Activated T-cell treated with anti-CD3 and anti-CD28 coated beads for 4 hours (primary cell): ENCODE data around the gene ZDHHC8.

Experiments used
- DNase-seq: peaks from one replicate; pipeline ENCODE4 v3.0.0-alpha.2; 2020

The ZDHHC8 gene, protein sequence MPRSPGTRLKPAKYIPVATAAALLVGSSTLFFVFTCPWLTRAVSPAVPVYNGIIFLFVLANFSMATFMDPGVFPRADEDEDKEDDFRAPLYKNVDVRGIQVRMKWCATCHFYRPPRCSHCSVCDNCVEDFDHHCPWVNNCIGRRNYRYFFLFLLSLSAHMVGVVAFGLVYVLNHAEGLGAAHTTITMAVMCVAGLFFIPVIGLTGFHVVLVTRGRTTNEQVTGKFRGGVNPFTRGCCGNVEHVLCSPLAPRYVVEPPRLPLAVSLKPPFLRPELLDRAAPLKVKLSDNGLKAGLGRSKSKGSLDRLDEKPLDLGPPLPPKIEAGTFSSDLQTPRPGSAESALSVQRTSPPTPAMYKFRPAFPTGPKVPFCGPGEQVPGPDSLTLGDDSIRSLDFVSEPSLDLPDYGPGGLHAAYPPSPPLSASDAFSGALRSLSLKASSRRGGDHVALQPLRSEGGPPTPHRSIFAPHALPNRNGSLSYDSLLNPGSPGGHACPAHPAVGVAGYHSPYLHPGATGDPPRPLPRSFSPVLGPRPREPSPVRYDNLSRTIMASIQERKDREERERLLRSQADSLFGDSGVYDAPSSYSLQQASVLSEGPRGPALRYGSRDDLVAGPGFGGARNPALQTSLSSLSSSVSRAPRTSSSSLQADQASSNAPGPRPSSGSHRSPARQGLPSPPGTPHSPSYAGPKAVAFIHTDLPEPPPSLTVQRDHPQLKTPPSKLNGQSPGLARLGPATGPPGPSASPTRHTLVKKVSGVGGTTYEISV

GRCh38 chr22:20131597-20131858, at the start of gene ZDHHC8:
Gene ZDHHC8 (plus strand): TSS chr22:20131804. CDS start chr22:20131948, 144 bp downstream.
- DNase-seq = peak; percentile 33

DNA sequence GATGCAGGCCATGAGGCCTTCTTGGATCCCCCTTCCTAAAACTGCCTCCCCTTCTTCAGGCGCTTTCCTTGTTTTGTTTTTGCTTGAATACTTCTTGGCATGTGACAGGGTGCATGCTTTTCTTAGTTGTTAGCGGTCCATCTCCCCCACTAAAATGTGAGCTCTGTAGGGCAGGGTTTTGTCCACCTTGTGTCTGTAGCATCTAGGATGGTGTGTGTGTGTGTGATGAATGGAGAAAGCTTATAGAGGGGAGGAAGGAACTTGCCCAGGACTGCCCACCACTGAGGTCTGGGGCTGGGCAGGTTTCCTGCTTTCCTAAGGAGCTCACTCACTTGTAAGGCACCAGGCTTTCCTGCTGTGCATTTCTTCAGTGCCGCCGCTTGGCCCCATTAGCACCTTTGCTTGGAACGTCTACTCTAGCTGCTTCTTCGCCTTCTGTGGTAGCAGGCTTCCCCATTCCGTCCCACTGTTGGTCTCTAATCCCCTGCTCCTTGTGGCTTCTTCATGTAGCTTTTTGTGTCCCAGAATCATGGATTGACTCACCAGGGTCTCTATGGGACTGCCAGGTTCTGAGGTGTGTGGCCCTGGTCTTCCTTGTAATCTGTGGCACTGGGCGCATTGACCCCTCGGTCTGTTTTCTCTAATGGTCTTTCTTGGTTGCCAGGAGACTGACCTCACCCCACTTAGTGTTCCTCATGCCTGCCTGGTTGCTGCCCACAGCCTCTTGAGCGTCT, 48.3 kb upstream of the ZDHHC8 start:
- no peak for DNase-seq

DNA sequence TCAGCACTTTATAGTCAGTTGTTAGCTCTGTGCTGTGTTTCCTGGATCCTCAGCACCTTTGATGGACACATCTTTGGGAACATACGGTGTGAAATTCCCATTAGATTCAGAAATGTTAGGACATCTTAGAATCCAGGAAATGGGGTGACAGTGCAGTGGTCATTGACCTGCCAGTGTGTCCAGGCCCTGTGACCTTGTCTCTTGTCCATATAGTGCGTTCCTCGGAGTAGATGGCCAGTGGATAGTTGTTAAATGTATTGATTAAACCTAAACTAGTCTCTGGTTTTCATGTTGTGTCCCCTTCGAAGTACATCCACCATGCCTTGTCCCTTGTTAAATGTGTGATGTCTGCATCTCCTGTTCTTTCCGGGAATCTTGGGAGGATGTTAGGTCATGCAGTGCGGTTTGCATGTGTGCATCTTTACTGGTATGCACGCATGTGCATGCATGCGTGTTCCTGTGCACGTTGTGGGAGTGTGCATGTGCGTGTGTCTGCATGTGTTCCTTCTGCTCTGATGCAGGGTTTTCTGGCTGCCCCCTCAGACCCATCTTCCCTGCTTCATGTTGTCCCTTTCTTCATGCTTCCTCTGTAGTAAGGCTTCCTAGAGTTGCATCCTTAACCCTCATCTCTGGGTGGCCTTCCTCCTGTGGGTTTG, 47.6 kb upstream of the ZDHHC8 start:
- DNase-seq = no peak

- DNase-seq = no peak
Observed at GRCh38 chr22:20084547-20085413, 46.8 kb upstream of the ZDHHC8 start.

DNA sequence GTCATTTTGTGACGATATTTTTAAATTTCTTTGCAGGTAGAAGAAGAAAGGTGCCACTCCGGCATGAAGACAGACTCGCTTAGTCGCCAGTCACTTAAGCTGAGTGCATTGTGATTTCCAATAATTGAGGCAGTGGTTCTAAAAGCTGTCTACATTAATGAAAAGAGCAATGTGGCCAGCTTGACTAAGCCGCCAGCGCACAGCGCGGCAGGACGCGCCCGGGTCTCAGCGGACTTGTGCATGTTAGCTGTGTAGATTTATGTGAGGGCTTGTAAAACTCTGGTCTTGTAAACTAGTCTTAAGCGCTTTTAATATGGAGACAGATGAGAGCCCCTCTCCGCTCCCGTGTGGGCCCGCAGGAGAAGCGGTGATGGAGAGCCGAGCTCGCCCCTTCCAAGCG, 46.0 kb upstream of the ZDHHC8 start:
- no peak for DNase-seq

GRCh38 chr22:20086101-20086599, 45.5 kb upstream of the ZDHHC8 start:
- DNase-seq = no peak

- no peak for DNase-seq
Observed at GRCh38 chr22:20086763-20087162, 44.8 kb upstream of the ZDHHC8 start.

DNA sequence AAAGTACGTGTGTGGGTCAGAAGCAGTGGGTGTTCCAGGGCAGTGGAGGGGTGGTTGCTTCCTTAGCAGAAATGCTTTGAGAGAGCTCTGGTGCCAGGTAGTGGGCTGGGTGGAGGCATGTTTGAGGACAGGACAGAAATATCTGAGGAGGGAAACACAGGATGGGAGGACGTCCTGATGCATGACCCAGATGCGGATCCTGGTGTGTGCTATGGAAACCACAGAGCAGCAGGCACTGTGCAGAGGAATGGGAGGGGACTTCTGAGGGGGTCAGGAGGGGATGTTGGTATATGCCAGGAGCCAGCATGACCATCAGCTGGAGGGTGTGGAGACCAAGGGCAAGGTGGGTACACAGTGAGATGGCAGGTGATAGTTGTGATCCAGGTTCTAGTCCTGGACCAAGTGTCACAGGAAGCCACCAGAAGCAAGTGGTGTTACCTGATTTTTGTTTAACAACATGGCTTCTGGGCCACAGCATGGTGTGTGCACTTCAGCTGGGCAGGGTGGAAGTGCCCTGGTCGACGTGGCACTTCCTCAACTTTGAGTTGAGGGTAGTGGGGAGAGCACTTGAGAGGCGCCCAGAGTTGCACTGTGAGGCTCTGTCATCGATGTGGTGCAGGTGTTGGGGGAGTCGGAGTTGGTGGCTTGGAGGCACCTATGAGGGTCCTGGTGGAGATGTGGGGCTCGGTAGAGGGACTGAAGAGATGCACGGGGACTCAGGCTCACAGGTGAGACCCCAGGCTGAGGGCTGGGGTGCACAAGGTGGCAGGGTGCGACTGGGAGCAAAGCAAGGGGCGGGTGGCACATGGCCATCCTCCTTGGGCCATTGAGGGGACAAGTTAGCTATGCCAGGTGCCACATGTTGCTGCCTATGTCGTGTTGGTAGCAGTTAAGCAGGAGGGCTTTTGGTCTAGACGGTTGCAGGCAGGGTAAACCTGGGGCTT, 44.0 kb upstream of the ZDHHC8 start:
- DNase-seq = no peak

DNA sequence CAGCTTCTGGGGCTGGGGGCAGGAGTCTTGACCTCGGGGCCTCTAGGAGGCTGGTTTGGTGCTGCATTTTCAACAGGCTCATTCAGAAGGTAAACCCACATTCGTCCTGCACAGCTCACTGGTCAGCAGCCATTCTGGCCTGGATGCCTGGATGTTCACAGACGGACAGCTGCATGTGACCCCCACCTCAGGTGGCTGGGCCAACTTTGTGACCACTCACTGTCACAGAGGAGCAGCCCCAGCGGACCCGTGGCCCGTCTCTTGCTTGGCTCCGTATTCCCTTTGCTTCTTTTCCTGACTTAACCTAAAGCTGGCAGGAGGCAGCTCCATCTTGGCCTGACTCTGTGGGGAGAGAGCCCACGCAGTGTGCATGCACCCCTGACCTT, 43.3 kb upstream of the ZDHHC8 start:
- no peak for DNase-seq

- DNase-seq = no peak
Observed at GRCh38 chr22:20089226-20089976, 42.2 kb upstream of the ZDHHC8 start.

DNA sequence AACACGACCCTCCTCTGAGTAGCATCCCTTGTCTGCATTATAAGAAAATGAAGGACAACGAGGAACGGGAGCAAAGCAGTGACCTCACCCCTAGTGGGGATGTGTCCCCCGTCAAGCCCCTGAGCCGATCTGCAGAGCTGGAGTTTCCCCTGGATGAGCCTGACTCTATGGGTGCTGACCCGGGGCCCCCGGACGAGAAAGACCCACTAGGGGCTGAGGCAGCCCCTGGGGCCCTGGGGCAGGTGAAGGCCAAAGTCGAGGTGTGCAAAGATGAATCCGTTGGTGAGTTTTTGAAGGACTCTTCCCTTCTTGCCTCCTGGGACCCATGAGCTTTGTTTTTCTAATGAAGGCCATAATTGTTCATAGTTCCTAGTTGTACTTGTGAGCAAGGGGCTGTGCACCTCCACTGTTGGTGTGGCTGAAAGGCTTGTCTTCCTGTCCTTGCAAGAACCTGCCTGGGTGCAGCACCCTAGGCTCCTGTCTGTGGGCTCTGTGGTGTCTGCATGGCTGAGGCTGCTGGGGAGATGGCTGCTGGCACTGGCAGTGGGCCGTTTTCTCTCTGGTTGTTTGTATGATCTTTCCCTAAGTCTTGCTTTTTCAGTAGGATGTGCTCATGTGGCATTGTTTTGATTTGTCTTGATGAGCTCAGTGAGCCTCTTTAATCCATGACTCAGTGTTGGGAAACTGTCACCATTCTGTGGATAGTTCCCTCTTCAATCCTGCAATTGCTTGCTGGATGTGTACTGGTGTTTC, 41.5 kb upstream of the ZDHHC8 start:
- DNase-seq = no peak

GRCh38 chr22:20090730-20091240, 40.8 kb upstream of the ZDHHC8 start:
- no peak for DNase-seq

GRCh38 chr22:20091690-20092476, 39.7 kb upstream of the ZDHHC8 start:
- no peak for DNase-seq

DNA sequence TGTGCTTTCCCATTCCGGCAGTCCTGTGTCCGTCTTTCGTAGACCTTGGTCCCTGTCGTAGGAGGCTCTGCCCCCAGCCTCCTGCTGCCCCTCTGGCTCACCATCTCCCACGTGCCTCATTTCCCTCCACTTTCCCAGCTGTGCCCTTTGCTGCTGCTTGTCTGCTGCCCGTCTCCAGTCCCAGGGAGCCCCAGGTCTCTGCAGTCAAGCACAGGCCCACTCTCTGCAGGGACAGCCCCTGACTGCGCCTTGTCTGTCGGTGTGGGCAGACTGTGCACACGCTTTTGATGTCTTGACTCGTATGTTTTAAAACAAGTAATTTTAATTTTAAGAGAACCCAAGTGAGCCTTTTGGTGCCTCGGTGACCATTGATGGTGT, 39.1 kb upstream of the ZDHHC8 start:
- no peak for DNase-seq

DNA sequence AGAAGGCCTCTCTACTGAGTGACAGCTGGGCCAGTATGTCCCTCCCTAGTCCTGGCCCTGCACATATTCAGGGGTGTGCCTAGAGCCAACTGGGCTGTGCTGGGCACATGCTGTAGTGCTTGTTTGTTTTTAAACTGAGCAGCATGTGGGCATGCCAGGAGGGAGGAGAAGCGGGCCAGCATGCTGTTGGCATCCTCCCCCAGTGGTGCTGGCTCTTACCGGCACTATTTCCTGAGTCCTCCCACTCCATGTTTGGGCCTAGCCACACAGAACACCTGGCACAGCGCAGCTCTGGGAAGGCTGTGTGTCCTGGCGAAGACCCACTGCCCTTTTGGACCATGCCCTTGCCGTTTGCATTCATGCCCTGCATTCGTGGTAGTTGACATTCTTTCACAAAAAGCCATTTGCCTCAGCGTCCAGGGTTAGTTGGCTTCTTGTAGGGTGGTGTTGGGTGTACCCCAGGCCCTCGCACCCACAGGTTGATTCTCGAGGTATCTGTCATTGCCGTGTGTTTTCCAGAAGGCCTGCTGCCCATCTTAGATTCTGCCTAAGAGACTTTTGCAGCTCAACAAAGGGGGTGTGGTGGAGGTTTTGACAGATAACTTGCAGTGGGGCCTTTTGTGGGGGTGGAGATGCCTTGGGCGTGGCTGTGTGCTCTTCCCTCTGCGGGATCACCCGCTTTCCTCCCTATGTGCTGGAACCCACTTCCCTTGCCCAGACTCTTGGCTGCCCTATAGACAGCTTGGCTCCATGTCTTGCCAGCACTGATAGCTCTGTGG, 38.0 kb upstream of the ZDHHC8 start:
- no peak for DNase-seq

DNA sequence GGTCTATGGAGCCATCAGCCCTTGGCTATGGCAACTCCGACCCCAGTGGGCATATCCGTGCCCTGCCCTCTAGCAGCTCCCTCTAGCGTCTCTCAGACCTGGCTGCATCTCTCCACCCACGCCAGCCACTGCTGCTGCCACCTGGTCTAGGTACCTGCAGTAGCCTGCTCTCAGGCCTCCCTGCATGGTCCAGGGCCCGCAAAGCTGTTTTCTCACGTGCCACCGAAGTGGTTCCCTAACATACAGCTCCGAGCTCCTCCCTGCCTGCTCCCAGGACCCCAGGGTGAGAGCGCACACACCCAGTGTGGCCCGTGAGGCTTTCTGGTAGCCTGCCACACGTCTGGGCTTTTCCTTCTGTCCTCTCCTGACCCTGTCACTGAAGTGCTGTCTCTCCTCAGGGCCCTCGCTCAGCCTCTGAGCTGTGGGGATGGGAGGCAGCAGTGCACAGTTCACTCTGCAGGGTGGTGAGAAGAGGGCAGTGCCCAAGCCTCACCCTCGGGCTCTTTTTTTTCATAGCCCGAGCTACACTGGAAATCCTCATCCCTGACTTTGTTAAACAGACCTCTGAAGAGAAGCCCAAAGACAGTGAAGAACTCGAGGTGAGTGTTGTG, 37.3 kb upstream of the ZDHHC8 start:
- DNase-seq = no peak

- no peak for DNase-seq
Observed at GRCh38 chr22:20095521-20095920, 36.1 kb upstream of the ZDHHC8 start.
